ENCODE results near the gene TP53RK. TPM values are rescaled to one million over a fixed set of nuclear protein-coding genes. Genes with fewer than 3 reads are reported as not detected.
A peak's percentile ranks its signal among the peaks of the same experiment; 100 is the strongest.

Gene TP53RK
- total and polyA plus RNA-seq, 2 of the 13 experiments (the other 11 are each of a cell fraction or from before 2014, with no cell fraction given) = 12.9 to 25.5 TPM

DNA sequence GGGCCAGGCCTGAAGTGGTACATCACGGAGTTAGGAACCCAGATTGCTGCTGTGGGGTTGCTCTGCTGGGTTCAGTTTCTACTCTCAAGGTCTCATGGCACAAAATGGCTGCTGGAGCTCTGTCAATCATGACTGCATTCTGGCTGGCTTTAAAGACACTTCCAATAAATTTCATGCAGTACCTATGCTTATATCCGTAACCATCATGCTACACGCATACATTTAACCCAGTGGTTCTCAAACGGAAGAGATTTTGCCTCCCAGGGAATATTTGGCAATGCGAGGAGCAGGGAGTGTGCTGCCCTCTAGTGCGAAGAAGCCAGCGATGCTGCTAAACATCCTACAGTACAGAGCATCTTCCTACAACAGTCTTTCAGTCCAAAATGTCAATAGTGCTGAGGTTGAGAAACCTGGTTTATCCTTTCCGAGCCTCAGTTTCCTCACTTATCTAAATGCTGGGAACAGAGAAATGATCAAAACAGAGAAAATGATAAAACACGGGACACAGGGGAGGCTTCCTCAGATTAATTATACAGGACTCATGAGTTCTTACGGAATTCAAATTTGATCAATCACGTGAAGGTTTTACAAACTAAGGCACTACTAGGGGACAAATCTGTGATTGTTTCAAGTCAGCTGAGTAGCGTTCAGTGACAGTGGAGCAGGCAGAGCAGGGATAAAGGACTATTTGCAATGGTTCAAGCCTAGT is 10.6 kb upstream of the TP53RK start (continued):
- TF ChIP-seq NFYB (CRISPR knock-in tag; IDR thresholded peaks at IDR 0.05) = 0 out of 2 replicates have a peak, but pooled peaks have one; percentile 24
- TF ChIP-seq MAZ (IDR thresholded peaks at IDR 0.05; ENCODE audit: borderline replicate concordance, low read depth, low read length) = no peak
- no peak for TF ChIP-seq MAZ (CRISPR knock-in tag; IDR thresholded peaks at IDR 0.05; ENCODE audit: low read depth)
- TF ChIP-seq FOXA3 (CRISPR knock-in tag; IDR thresholded peaks at IDR 0.05) = peak; percentile 26
- TF ChIP-seq ZNF607 (CRISPR knock-in tag; IDR thresholded peaks at IDR 0.05; ENCODE audit: borderline replicate concordance) = no peak
- TF ChIP-seq NFYC (CRISPR knock-in tag; IDR thresholded peaks at IDR 0.05) = no peak
- peak; percentile 76 for TF ChIP-seq CEBPG (CRISPR knock-in tag; IDR thresholded peaks at IDR 0.05)
- 0 out of 2 replicates have a peak, but pooled peaks have one; percentile 33 for TF ChIP-seq ZNF24 (IDR thresholded peaks at IDR 0.05)
- peak; percentile 90 for TF ChIP-seq TEAD3 (CRISPR knock-in tag; optimal IDR thresholded peaks at IDR 0.05; ENCODE audit: borderline replicate concordance)
- no peak for TF ChIP-seq ZNF20 (CRISPR knock-in tag; IDR thresholded peaks at IDR 0.05)
- peak; percentile 27; the same call in 1 of the 2 replicates for TF ChIP-seq AFF4 (CRISPR knock-in tag; IDR thresholded peaks at IDR 0.05)
- 0 out of 2 replicates have a peak, but pooled peaks have one; percentile 69 for TF ChIP-seq ERF (CRISPR knock-in tag; IDR thresholded peaks at IDR 0.05)
- TF ChIP-seq ZNF614 (CRISPR knock-in tag; IDR thresholded peaks at IDR 0.05; ENCODE audit: borderline replicate concordance) = peak; percentile 75
- TF ChIP-seq THAP11 (CRISPR knock-in tag; IDR thresholded peaks at IDR 0.05) = peak; percentile 65
- TF ChIP-seq ZSCAN30 (CRISPR knock-in tag; IDR thresholded peaks at IDR 0.05) = no peak
- TF ChIP-seq ZNF605 (CRISPR knock-in tag; IDR thresholded peaks at IDR 0.05) = peak; percentile 44
- TF ChIP-seq ZBTB8A (CRISPR knock-in tag; IDR thresholded peaks at IDR 0.05; ENCODE audit: borderline replicate concordance, low read depth) = no peak
- TF ChIP-seq, protein P1, sequence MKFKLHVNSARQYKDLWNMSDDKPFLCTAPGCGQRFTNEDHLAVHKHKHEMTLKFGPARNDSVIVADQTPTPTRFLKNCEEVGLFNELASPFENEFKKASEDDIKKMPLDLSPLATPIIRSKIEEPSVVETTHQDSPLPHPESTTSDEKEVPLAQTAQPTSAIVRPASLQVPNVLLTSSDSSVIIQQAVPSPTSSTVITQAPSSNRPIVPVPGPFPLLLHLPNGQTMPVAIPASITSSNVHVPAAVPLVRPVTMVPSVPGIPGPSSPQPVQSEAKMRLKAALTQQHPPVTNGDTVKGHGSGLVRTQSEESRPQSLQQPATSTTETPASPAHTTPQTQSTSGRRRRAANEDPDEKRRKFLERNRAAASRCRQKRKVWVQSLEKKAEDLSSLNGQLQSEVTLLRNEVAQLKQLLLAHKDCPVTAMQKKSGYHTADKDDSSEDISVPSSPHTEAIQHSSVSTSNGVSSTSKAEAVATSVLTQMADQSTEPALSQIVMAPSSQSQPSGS (CRISPR knock-in tag; IDR thresholded peaks at IDR 0.05) = peak; percentile 58; the same call in 1 of the 2 replicates
- TF ChIP-seq BRCA1 (CRISPR knock-in tag; IDR thresholded peaks at IDR 0.05) = no peak
- 0 out of 2 replicates have a peak, but pooled peaks have one; percentile 27 for TF ChIP-seq HOXA5 (CRISPR knock-in tag; IDR thresholded peaks at IDR 0.05)
- peak; percentile 50; the same call in 1 of the 2 replicates for TF ChIP-seq CEBPB (IDR thresholded peaks at IDR 0.05; ENCODE audit: borderline replicate concordance, low read depth, low read length)
- TF ChIP-seq HDAC1 (CRISPR knock-in tag; IDR thresholded peaks at IDR 0.05) = peak; percentile 25; the same call in 1 of the 2 replicates
- TF ChIP-seq ZBTB49 (CRISPR knock-in tag; IDR thresholded peaks at IDR 0.05; ENCODE audit: borderline replicate concordance) = peak; percentile 94; the same call in 1 of the 2 replicates
- no peak for TF ChIP-seq ZNF737 (CRISPR knock-in tag; IDR thresholded peaks at IDR 0.05; ENCODE audit: borderline replicate concordance)

Measured in HepG2 (cell line).